Caco-2 (cell line): ENCODE results near the gene SHTN1. TPM values are rescaled to one million over a fixed set of nuclear protein-coding genes. Genes with fewer than 3 reads are reported as not detected.

Source experiments
- BruUV-seq: library from RNA; stranded (reverse); fragments of 400-500 nt; replicated peaks from 2 replicates; lab custom pipeline; 2021; lab: Mats Ljungman, UMichigan
- CTCF ChIA-PET: fragments of 300-600 bp; sonication (Branson Sonifier 250); formaldehyde crosslinking; loops from one replicate; lab custom pipeline; 2022; ENCODE audit warnings: antibody characterized with exemption; lab: Charles Lee
- POLR2A ChIA-PET: fragments of 300-600 bp; sonication (Branson Sonifier 250); formaldehyde crosslinking; loops from one replicate; lab custom pipeline; 2022; ENCODE audit warnings: antibody characterized with exemption; lab: Charles Lee
- DNase-seq, 2 experiments: peaks; one replicate each; pipeline versions ENCODE4 v3.0.0 to v3.0.0-alpha.2; 2020 to 2022
- H3K27me3 ChIP-seq: replicated peaks from 2 replicates; pipeline ENCODE4 v1.6.0; 2011; ENCODE audit warnings: low read length; ENCODE audit not compliant: control insufficient read depth, insufficient read depth
- H3K36me3 ChIP-seq: 2 replicates; pipeline ENCODE4 v1.5.1; 2011; ENCODE audit warnings: low read length; ENCODE audit not compliant: control insufficient read depth, insufficient read depth
- H3K4me1 ChIP-seq: fragments of 250-450 bp; sonication (Bioruptor Pico); 2 replicates; pipeline ENCODE4 v1.5.1; 2020; ENCODE audit warnings: mild to moderate bottlenecking
- H3K4me3 ChIP-seq: 2 replicates; pipeline ENCODE4 v1.5.1; 2011; ENCODE audit warnings: low read depth, mild to moderate bottlenecking, control low read depth, low read length
- H3K9me3 ChIP-seq: fragments of 250-450 bp; sonication (Bioruptor Pico); 2 replicates; pipeline ENCODE4 v1.5.1; 2020; ENCODE audit warnings: mild to moderate bottlenecking, moderate library complexity
- H3K27ac Mint-ChIP-seq: one replicate; pipeline ENCODE4 v1.8.0; 2022; ENCODE audit warnings: mixed read lengths; ENCODE audit not compliant: unreplicated experiment
- H3K27me3 Mint-ChIP-seq: one replicate; pipeline ENCODE4 v1.8.0; 2022; ENCODE audit warnings: mixed read lengths; ENCODE audit not compliant: insufficient read depth, unreplicated experiment
- H3K36me3 Mint-ChIP-seq: one replicate; pipeline ENCODE4 v1.8.0; 2022; ENCODE audit warnings: mild to moderate bottlenecking, mixed read lengths; ENCODE audit not compliant: insufficient read depth, unreplicated experiment
- H3K4me1 Mint-ChIP-seq: one replicate; pipeline ENCODE4 v1.8.0; 2022; ENCODE audit warnings: low read depth, mixed read lengths; ENCODE audit not compliant: unreplicated experiment
- H3K4me3 Mint-ChIP-seq: one replicate; pipeline ENCODE4 v1.8.0; 2022; ENCODE audit warnings: mild to moderate bottlenecking, moderate library complexity, mixed read lengths; ENCODE audit not compliant: unreplicated experiment
- H3K9me3 Mint-ChIP-seq: one replicate; pipeline ENCODE4 v1.8.0; 2022; ENCODE audit warnings: mixed read lengths; ENCODE audit not compliant: unreplicated experiment
- intact Hi-C: fragments of 100-400 bp; cut with micrococcal nuclease; formaldehyde crosslinking; loops from one replicate; pipeline ENCODE4 v1.10.0; 2022; ENCODE audit not compliant: unreplicated experiment
- total RNA-seq: library from RNA; stranded (reverse); gene quantifications from 2 replicates; pipeline ENCODE4 v1.2.3, GENCODE V29; 2022
- TF ChIP-seq, protein P1 (sequence below), 2 experiments: fragments of 200-600 bp in 1 of 2; IDR thresholded peaks; 1 replicate in 1 of 2; 2 replicates in 1 of 2; pipeline versions ENCODE4 v1.5.1 to v1.8.0; 2011 to 2022; ENCODE audit warnings: antibody characterized with exemption in 1 of 2, control low read depth in 1 of 2, inconsistent platforms in 1 of 2, low read depth in 1 of 2, low read length in 1 of 2, mild to moderate bottlenecking in 1 of 2, moderate library complexity in 1 of 2; ENCODE audit not compliant: insufficient read depth in 1 of 2, severe bottlenecking in 1 of 2, unreplicated experiment in 1 of 2

SHTN1 gene
- total RNA-seq, 1 experiment from 2014 or later = 80.8 TPM

GRCh38 chr10:117016266-117016665, 11.3 kb upstream of the SHTN1 start:
- Mint-ChIP-seq H3K27me3 (no peaks in the 10 kb centered on the region), H3K4me1 (no peaks in the 10 kb centered on the region), H3K27ac (no peak overlapping the region), H3K9me3 (no peaks in the 10 kb centered on the region), H3K4me3 (no peak overlapping the region), H3K36me3 (no peaks in the 10 kb centered on the region)
- no TSS peak for BruUV-seq
- Histone ChIP-seq H3K9me3 (no peaks in the 10 kb centered on the region), H3K4me1 (no peaks in the 10 kb centered on the region), H3K27me3 (no peaks in the 10 kb centered on the region), H3K4me3 (no peak overlapping the region), H3K36me3 (no peaks in the 10 kb centered on the region)
- TF ChIP-seq, protein P1, sequence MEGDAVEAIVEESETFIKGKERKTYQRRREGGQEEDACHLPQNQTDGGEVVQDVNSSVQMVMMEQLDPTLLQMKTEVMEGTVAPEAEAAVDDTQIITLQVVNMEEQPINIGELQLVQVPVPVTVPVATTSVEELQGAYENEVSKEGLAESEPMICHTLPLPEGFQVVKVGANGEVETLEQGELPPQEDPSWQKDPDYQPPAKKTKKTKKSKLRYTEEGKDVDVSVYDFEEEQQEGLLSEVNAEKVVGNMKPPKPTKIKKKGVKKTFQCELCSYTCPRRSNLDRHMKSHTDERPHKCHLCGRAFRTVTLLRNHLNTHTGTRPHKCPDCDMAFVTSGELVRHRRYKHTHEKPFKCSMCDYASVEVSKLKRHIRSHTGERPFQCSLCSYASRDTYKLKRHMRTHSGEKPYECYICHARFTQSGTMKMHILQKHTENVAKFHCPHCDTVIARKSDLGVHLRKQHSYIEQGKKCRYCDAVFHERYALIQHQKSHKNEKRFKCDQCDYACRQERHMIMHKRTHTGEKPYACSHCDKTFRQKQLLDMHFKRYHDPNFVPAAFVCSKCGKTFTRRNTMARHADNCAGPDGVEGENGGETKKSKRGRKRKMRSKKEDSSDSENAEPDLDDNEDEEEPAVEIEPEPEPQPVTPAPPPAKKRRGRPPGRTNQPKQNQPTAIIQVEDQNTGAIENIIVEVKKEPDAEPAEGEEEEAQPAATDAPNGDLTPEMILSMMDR (IDR thresholded peaks at IDR 0.05; ENCODE audit: insufficient read depth in 1 of 2, low read depth in 1 of 2, low read length in 1 of 2, severe bottlenecking in 1 of 2, unreplicated experiment in 1 of 2) = no peak
- intact Hi-C loops = no loop called here
- CTCF ChIA-PET = no interaction called here
- DNase-seq = no peak
- POLR2A ChIA-PET = no interaction called here

GRCh38 chr10:117014835-117015234, 9.8 kb upstream of the SHTN1 start:
- Histone ChIP-seq H3K4me3 (no peak overlapping the region), H3K4me1 (no peaks in the 10 kb centered on the region), H3K9me3 (no peaks in the 10 kb centered on the region), H3K36me3 (no peaks in the 10 kb centered on the region), H3K27me3 (no peaks in the 10 kb centered on the region)
- POLR2A ChIA-PET = no interaction called here
- no peak for DNase-seq
- TF ChIP-seq, protein P1 (IDR thresholded peaks at IDR 0.05; ENCODE audit: insufficient read depth in 1 of 2, low read depth in 1 of 2, low read length in 1 of 2, severe bottlenecking in 1 of 2, unreplicated experiment in 1 of 2) = no peak
- Mint-ChIP-seq H3K36me3 (no peaks in the 10 kb centered on the region), H3K4me3 (no peak overlapping the region), H3K27ac (no peak overlapping the region), H3K9me3 (no peaks in the 10 kb centered on the region), H3K4me1 (no peaks in the 10 kb centered on the region), H3K27me3 (no peaks in the 10 kb centered on the region)
- no TSS peak for BruUV-seq
- intact Hi-C loops = no loop called here
- CTCF ChIA-PET = interaction anchor here (0.7 kb wide), 1 partner anchor 148 kb away, joined by 3 read pairs; no protein-coding TSS in a partner anchor

- Mint-ChIP-seq H3K27me3 (no peaks in the 10 kb centered on the region), H3K4me1 (peaks cover 6% of the 10 kb centered on the region), H3K36me3 (peaks cover 11% of the 10 kb centered on the region), H3K27ac (no peak overlapping the region), H3K4me3 (peak overlapping the region; percentile 77), H3K9me3 (no peaks in the 10 kb centered on the region)
- BruUV-seq = no TSS peak
- intact Hi-C loops = loop anchor here (5.0 to 10.0 kb wide), 2 partner anchors 158 to 160 kb away; partner anchors contain the start of gene ENO4
- Histone ChIP-seq H3K9me3 (no peaks in the 10 kb centered on the region), H3K4me1 (peaks cover 17% of the 10 kb centered on the region), H3K36me3 (no peaks in the 10 kb centered on the region), H3K27me3 (no peaks in the 10 kb centered on the region), H3K4me3 (no peak overlapping the region)
- ChIA-PET POLR2A (interaction anchor here (0.6 kb wide), 1 partner anchor 502 kb away, joined by 4 read pairs; no protein-coding TSS in a partner anchor), CTCF (no interaction called here)
- TF ChIP-seq, protein P1 (IDR thresholded peaks at IDR 0.05; ENCODE audit: insufficient read depth in 1 of 2, low read depth in 1 of 2, low read length in 1 of 2, severe bottlenecking in 1 of 2, unreplicated experiment in 1 of 2) = no peak
- DNase-seq = no peak
Measured at GRCh38 chr10:117007080-117007479, 2.1 kb upstream of the SHTN1 start.
